GM12874 (cell line): ENCODE data around the gene JAM3.
A peak's percentile ranks its signal among the peaks of the same experiment; 100 is the strongest.

Source experiments
- CTCF ChIP-seq: IDR thresholded peaks from 2 replicates; pipeline ENCODE4 v1.5.1; 2011; ENCODE audit warnings: low read depth, mild to moderate bottlenecking, control low read depth, low read length, moderate library complexity; ENCODE audit not compliant: insufficient read depth

JAM3 gene

GRCh38 chr11:134138376-134138775, 69.5 kb downstream of the JAM3 start:
- no peak for TF ChIP-seq CTCF

DNA sequence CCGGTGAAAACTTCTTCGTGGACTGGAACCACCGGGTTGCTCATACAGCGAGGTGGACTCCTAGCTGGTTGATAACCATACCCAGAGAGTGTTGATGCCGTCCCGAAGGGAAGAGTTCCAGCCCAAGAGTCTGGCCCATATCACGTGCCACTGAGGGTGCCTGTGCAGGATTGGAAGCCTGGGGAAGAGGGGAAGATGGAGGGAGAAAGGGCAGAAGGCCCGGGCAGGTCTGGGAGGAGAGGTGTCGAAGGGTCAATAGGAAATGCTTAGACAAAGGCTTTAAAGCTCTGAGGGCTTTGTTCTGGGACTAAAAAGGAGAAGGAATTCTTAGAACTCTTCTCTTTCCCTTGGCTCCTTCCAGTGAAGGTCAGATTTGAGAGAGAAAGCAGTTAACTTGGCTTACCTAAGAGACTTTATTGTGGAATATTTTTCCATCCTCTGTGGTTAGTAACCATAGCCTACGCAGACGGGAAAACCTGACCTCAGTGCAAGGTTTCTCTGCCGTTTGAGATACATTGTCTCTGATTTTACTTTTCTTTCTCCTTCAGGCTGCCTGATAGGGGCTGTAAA, 70.5 kb downstream of the JAM3 start:
- no peak for TF ChIP-seq CTCF

- peak; percentile 69 for TF ChIP-seq CTCF
These were observed 71.0 kb downstream of the JAM3 start for GRCh38 chr11:134139873-134140331.

GRCh38 chr11:134140961-134141490, 72.2 kb downstream of the JAM3 start:
- no peak for TF ChIP-seq CTCF

- no peak for TF ChIP-seq CTCF
These were observed 73.7 kb downstream of the JAM3 start for GRCh38 chr11:134142536-134142935.

GRCh38 chr11:134143801-134144200, 74.9 kb downstream of the JAM3 start:
- TF ChIP-seq CTCF = no peak

- no peak for TF ChIP-seq CTCF
These were observed 75.9 kb downstream of the JAM3 start for GRCh38 chr11:134144744-134145143.
